ENCODE results near the gene KCNH2.

GRCh38 chr7:151013356-151013732, 35.2 kb upstream of the KCNH2 start:
- TF ChIP-seq CTCF (IDR thresholded peaks at IDR 0.05) (no peak), POLR2A (IDR thresholded peaks at IDR 0.05) (no peak)
